Motor neuron (in vitro differentiated cells): Measurements from ENCODE around the gene RASA3. TPM values are rescaled to one million over a fixed set of nuclear protein-coding genes. Genes with fewer than 3 reads are reported as not detected.
"Not testable (repeated sequence)": the region's sequence is repeated elsewhere in the genome, so short reads cannot be mapped to it uniquely, and the experiment has no call there.

ENCODE experiments used
- ATAC-seq, 8 experiments: fragments of 200-7000 bp; cut with Tn5 transposase; replicated peaks in 6 of 8; 2 replicates each; pipeline ENCODE4 v1.8.0; 2021; ENCODE audit warnings: mild to moderate bottlenecking in 8 of 8, moderate library complexity in 8 of 8
- H3K27ac ChIP-seq, 2 donors: fragments of 250-450 bp; sonication (Bioruptor Pico); 2 replicates each; pipeline ENCODE4 v1.9.0; 2021; ENCODE audit warnings: antibody characterized with exemption in 2 of 2, mild to moderate bottlenecking in 2 of 2, moderate library complexity in 1 of 2
- H3K4me1 ChIP-seq, 2 donors: fragments of 250-450 bp; sonication (Bioruptor Pico); replicated peaks in 1 of 2; 2 replicates each; pipeline ENCODE4 v1.6.1; 2021; ENCODE audit warnings: antibody characterized with exemption in 2 of 2, mild to moderate bottlenecking in 2 of 2, moderate library complexity in 1 of 2
- H3K4me3 ChIP-seq, 5 donors: fragments of 250-450 bp; sonication (Bioruptor Pico); 2 replicates each; pipeline ENCODE4 v1.9.0; 2021; ENCODE audit warnings: antibody characterized with exemption in 5 of 5, mild to moderate bottlenecking in 5 of 5, moderate library complexity in 4 of 5
- WGBS, 10 experiments: fragments of 450-650 bp; shearing (Covaris generic); methylation state at CpG; one replicate each; pipeline ENCODE4 v1.0.0; 2022; 5-methylcytosine and 5-hydroxymethylcytosine counted together
- in situ Hi-C, 9 experiments: fragments of 400-800 bp; cut with MboI; loops; one replicate each; pipeline ENCODE4 v1.15.0; 2021; ENCODE audit warnings: low sequenced_read_pairs in 9 of 9, low pct_unique_long_range_greater_than_20kb in 2 of 9; ENCODE audit not compliant: unreplicated experiment in 9 of 9
- total RNA-seq, 8 experiments: library from RNA; unstranded; fragments of 300-600 nt; gene quantifications; 2 replicates each; pipeline versions ENCODE4 v1.2.3 to v1.2.4, GENCODE V29; 2022

RASA3 gene
- 10 to 100 TPM in 4 of 8 experiments, 1 to 10 TPM in 4; 1.3 to 25.2 (median 10.0) TPM for total RNA-seq

DNA sequence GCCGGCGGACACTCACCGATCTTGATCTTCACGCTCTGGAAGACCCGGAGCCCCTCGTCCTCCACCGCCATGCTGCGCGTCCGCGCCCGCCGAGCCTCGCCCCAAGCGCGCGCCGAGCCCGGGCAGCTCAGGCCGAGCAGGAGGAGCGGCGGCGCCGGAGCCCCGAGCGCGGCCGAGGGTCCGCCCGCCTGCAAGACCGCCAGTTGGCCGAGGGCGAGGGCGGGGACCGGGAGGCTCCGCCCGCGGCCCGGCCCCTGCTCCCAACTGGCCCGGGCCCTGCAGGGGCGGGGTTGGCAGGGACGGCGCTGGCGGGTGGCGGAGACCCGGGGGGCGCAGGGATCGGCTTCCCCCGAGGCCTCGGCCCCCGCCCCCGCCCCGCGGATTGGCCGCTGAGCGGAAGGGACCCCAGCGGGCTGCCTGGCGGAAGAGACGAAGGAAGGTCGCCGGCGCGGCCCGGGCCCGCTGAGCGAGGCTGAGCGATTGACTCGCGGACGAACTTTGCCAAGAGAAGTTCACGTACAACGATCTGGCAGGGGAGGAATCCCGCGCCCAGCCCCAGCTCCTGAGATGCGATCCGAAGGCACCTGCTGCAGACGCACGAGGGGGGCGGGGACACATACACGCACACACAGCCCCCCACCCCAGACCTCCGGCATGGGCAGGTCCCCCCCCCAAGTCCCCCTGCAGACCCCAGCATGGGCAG, at the start of gene RASA3:
RASA3 (minus strand) TSS at position 205 of the 703 bp plus-strand sequence; CDS start at position 71, 134 bp downstream.
- H3K4me1 ChIP-seq, result peaks cover 31 to 43% of the 10 kb centered on the region in 2 donors
- in situ Hi-C loops, result no loop called here
- ATAC-seq, result peak; percentile 64 to 97 (median 70)
- no CpG with 5 or more reads among the region's 81 CpGs for WGBS, 10 experiments
- peak within 1 kb of the TSS; percentile 53 to 87 (median 72) for H3K4me3 ChIP-seq
- H3K27ac ChIP-seq, result peak within 1 kb of the TSS; percentile 68 to 85

GRCh38 chr13:114179087-114179658, 46.8 kb upstream of the RASA3 start, which contains the start of gene CFAP97D2:
Gene CFAP97D2, plus strand, starts transcription at chr13:114179257. Its CDS starts 74 bp downstream, at chr13:114179331.
- Histone ChIP-seq H3K4me1 (peaks cover 7 to 11% of the 10 kb centered on the region in 2 donors), H3K4me3 (no peak within 1 kb of the TSS)

GRCh38 chr13:114177245-114178010, 45.0 kb upstream of the RASA3 start:
- whole genome bisulfite sequencing, 10 experiments, result 3 to 87% (median 67%) methylated on average over 1 to 5 of the region's 12 CpGs; no CpG with 5 or more reads in 1 of the 10 experiments
- H3K4me1 ChIP-seq, result peaks cover 7 to 11% of the 10 kb centered on the region in 2 donors
- no peak overlapping the region for H3K4me3 ChIP-seq
- in situ Hi-C loops, result no loop called here
- ATAC-seq, result no peak
- no peak overlapping the region for H3K27ac ChIP-seq

More at GRCh38 chr13:114179087-114179658, 46.8 kb upstream of the RASA3 start, which contains the start of gene CFAP97D2:
- in situ Hi-C loops, result no loop called here
- 0 to 90% (median 64%) methylated on average over 1 to 9 of the region's 13 CpGs for WGBS, 10 experiments
- ATAC-seq, result peak in 5 of 8 experiments; percentile 57 to 98 (median 91)
- no peak within 1 kb of the TSS for H3K27ac ChIP-seq

DNA sequence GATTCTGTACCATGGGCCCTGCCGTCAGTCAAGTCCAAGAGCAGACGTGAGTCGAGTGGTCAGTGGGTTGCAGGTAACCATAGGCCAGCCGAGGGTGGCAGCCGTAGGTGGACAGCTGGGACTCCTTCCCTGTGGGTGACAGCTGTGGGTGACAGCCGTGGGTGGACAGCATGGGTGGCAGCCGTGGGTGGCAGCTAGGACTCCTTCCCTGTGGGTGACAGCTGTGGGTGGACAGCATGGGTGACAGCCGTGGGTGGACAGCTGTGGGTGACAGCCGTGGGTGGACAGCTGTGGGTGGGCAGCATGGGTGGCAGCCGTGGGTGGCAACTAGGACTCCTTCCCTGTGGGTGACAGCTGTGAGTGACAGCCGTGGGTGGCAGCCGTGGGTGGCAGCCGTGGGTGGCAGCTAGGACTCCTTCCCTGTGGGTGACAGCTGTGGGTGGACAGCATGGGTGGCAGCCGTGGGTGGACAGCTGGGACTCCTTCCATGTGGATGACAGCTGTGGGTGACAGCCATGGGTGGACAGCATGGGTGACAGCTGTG, 44.0 kb upstream of the RASA3 start:
- 75 to 79% methylated on average over 4 of the region's 14 CpGs; no CpG with 5 or more reads in 8 of the 10 experiments for WGBS, 10 experiments
- H3K27ac ChIP-seq, in situ Hi-C loops, H3K4me3 ChIP-seq, ATAC-seq: not testable (repeated sequence)
- H3K4me1 ChIP-seq, result peaks cover 7 to 11% of the 10 kb centered on the region in 2 donors

DNA sequence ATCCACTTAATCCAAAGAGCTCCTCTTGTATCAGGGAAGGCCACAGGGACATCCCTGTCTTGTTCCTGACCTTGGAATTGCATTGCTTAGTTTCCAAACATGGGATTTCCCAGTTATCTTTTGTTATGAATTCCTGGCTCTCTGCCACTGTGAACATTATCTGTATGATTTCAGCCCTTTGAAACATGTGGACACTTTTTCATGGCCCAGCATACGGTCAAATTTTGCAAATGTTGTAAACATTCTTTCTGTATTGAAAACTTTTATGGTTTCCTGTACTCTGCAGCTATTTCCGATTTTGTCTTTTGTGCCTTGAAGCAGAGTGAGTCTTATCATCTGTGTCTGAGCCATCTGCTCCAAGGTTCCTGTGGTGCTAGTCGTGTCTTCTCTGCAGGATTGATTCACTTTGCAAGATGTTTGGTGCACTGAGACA, 42.1 kb upstream of the RASA3 start:
- Histone ChIP-seq H3K27ac (no peak overlapping the region), H3K4me1 (peaks cover 7 to 11% of the 10 kb centered on the region in 2 donors), H3K4me3 (no peak overlapping the region)
- 32 to 100% (median 56%) methylated on average over 1 to 3 of the region's 3 CpGs; no CpG with 5 or more reads in 1 of the 10 experiments for WGBS, 10 experiments
- ATAC-seq, result no peak
- in situ Hi-C loops, result no loop called here

GRCh38 chr13:114173745-114174144, 41.3 kb upstream of the RASA3 start:
- Histone ChIP-seq H3K4me3 (no peak overlapping the region), H3K27ac (no peak overlapping the region), H3K4me1 (peaks cover under 1 to 4% of the 10 kb centered on the region in 2 donors)
- in situ Hi-C loops, result no loop called here
- WGBS, 10 experiments, result 0 to 100% methylated on average over 1 of the region's 1 CpG; no CpG with 5 or more reads in 8 of the 10 experiments
- ATAC-seq, result peak in 2 of 8 experiments; percentile 97

- Histone ChIP-seq H3K4me1 (no peaks in the 10 kb centered on the region), H3K4me3 (no peak overlapping the region), H3K27ac (no peak overlapping the region)
- 57 to 100% (median 88%) methylated on average over 1 to 3 of the region's 3 CpGs; no CpG with 5 or more reads in 2 of the 10 experiments for WGBS, 10 experiments
- in situ Hi-C loops, result no loop called here
- ATAC-seq, result peak in 2 of 8 experiments; percentile 58 to 59
Observed at GRCh38 chr13:114173272-114173671, 40.8 kb upstream of the RASA3 start.

- in situ Hi-C loops, result no loop called here
- 83 to 100% (median 94%) methylated on average over 2 to 5 of the region's 5 CpGs for WGBS, 10 experiments
- Histone ChIP-seq H3K27ac (no peak overlapping the region), H3K4me1 (no peaks in the 10 kb centered on the region), H3K4me3 (no peak overlapping the region)
- ATAC-seq, result no peak
Observed at GRCh38 chr13:114167885-114168284, 35.5 kb upstream of the RASA3 start.

GRCh38 chr13:114167426-114167825, 35.0 kb upstream of the RASA3 start:
- no peak overlapping the region for H3K27ac ChIP-seq

DNA sequence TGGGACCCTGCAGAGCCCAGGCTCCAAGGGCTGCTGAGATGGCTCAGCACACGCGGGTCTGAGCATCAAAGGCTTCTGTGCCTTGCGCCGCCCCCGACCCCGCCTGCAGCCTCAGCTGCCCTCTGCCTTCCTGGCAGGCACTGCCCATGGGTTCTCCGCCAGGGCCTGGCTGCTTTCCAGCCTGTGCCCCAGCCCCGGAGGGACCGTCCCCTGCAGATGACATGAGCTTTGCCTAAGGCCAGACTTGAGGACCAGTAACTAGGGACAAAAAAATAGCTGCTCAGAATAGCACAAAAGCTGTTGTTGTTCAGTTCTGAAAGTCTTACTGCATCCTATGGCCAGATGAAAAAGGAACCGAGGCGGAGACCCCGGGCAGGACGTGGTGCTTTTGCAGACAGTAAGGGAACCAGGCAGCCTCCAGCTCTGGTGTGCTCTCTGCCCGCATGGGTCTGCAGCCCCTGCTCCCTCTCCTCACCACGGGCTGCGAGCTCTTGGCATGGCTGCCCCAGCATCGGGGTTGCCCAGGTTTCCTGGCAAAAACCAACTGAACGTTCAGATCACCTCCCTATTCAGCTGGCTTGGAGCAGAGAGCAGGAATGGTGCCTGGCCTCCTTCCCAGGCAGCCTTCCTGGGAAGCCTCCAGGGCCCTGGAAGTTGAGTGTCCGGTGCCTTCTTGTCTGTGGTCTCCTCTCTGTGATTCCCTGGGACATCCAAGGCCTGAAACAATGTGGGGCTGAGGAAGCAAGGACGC, 34.1 kb upstream of the RASA3 start:
- peak in 1 of 8 experiments; percentile 55 for ATAC-seq
- H3K27ac ChIP-seq, result no peak overlapping the region
- H3K4me3 ChIP-seq, result no peak overlapping the region
- WGBS, 10 experiments, result 80 to 92% (median 89%) methylated on average over 2 to 7 of the region's 20 CpGs; no CpG with 5 or more reads in 5 of the 10 experiments
- H3K4me1 ChIP-seq, result peaks cover 4 to 10% of the 10 kb centered on the region in 2 donors
- in situ Hi-C loops, result no loop called here

More at GRCh38 chr13:114167426-114167825, 35.0 kb upstream of the RASA3 start:
- WGBS, 10 experiments, result 56 to 100% (median 78%) methylated on average over 1 to 5 of the region's 5 CpGs
- in situ Hi-C loops, result no loop called here
- ATAC-seq, result peak in 5 of 8 experiments; percentile 63 to 97 (median 86)
- peaks cover 2 to 4% of the 10 kb centered on the region in 2 donors for H3K4me1 ChIP-seq
- H3K4me3 ChIP-seq, result no peak overlapping the region

- in situ Hi-C loops, result no loop called here
- H3K27ac ChIP-seq, result no peak overlapping the region
- H3K4me3 ChIP-seq, result no peak overlapping the region
- peaks cover 4 to 10% of the 10 kb centered on the region in 2 donors for H3K4me1 ChIP-seq
- 80 to 100% (median 89%) methylated on average over 1 to 17 of the region's 26 CpGs; no CpG with 5 or more reads in 3 of the 10 experiments for WGBS, 10 experiments
- no peak for ATAC-seq
Observed at GRCh38 chr13:114164681-114165429, 32.4 kb upstream of the RASA3 start.
